Measurements from ENCODE around the gene EID1.

DNA sequence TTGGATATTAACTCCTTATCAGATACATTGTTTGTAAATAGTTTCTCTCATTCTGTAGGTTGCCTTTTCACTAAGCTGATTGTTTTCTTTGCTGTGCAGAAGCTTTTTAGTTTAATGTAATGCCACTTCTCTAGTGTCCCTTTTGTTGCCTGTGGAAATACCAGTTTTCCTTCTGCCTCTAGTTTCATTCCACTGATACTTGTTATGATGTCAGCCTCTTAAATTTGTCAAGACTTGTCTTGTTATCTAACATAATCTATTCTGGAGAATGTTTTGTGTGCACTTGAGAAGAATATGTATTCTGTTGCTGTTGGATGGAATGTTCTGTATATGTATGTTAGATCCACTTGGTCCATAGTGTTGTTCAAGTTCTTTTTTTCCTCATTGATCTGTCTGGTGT lies 49.0 kb upstream of the EID1 start:
- TF ChIP-seq, protein P1, sequence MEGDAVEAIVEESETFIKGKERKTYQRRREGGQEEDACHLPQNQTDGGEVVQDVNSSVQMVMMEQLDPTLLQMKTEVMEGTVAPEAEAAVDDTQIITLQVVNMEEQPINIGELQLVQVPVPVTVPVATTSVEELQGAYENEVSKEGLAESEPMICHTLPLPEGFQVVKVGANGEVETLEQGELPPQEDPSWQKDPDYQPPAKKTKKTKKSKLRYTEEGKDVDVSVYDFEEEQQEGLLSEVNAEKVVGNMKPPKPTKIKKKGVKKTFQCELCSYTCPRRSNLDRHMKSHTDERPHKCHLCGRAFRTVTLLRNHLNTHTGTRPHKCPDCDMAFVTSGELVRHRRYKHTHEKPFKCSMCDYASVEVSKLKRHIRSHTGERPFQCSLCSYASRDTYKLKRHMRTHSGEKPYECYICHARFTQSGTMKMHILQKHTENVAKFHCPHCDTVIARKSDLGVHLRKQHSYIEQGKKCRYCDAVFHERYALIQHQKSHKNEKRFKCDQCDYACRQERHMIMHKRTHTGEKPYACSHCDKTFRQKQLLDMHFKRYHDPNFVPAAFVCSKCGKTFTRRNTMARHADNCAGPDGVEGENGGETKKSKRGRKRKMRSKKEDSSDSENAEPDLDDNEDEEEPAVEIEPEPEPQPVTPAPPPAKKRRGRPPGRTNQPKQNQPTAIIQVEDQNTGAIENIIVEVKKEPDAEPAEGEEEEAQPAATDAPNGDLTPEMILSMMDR (conservative IDR thresholded peaks at IDR 0.05; ENCODE audit: low read depth, low read length) = no peak
- no peak for TF ChIP-seq EZH2 (IDR thresholded peaks at IDR 0.05; ENCODE audit: borderline replicate concordance, low read depth, low read length, poor library complexity, severe bottlenecking)

All from A673 (cell line).